HG02840 (cell line): Measurements from ENCODE around the gene HSD17B14.
"Not testable (repeated sequence)": the region's sequence is repeated elsewhere in the genome, so short reads cannot be mapped to it uniquely, and the experiment has no call there.

Experiments used
- ATAC-seq: cut with Tn5 transposase; IDR thresholded peaks from one replicate; pipeline ENCODE4 v1.9.1; 2021; ENCODE audit warnings: mild to moderate bottlenecking, moderate library complexity, moderate number of reproducible peaks; ENCODE audit not compliant: unreplicated experiment, low FRiP score

Gene HSD17B14

GRCh38 chr19:48799358-48800300, 36.7 kb downstream of the HSD17B14 start:
- ATAC-seq: no peak

- no peak for ATAC-seq
These were observed 37.4 kb downstream of the HSD17B14 start for GRCh38 chr19:48798937-48799336.

GRCh38 chr19:48797103-48797502, 39.2 kb downstream of the HSD17B14 start:
- ATAC-seq: no peak

- no peak for ATAC-seq
These were observed 39.8 kb downstream of the HSD17B14 start for GRCh38 chr19:48796298-48797083.

- no peak for ATAC-seq
These were observed 40.6 kb downstream of the HSD17B14 start for GRCh38 chr19:48795685-48796070.

GRCh38 chr19:48795055-48795684, 41.1 kb downstream of the HSD17B14 start:
- peak; percentile 78 for ATAC-seq

GRCh38 chr19:48794291-48794690, 42.0 kb downstream of the HSD17B14 start:
- ATAC-seq: no peak

- ATAC-seq: no peak
These were observed 43.0 kb downstream of the HSD17B14 start for GRCh38 chr19:48793271-48793670.

GRCh38 chr19:48787331-48787730, 49.0 kb downstream of the HSD17B14 start:
- ATAC-seq: not testable (repeated sequence)

GRCh38 chr19:48786422-48786821, 49.9 kb downstream of the HSD17B14 start:
- not testable (repeated sequence) for ATAC-seq

GRCh38 chr19:48784527-48784926, 51.8 kb downstream of the HSD17B14 start:
- no peak for ATAC-seq

- no peak for ATAC-seq
These were observed 55.5 kb downstream of the HSD17B14 start for GRCh38 chr19:48780631-48781391.

- no peak for ATAC-seq
These were observed 56.7 kb downstream of the HSD17B14 start for GRCh38 chr19:48779636-48780035.

- ATAC-seq: no peak
These were observed 58.6 kb downstream of the HSD17B14 start for GRCh38 chr19:48777720-48778119.

GRCh38 chr19:48777139-48777538, 59.2 kb downstream of the HSD17B14 start:
- ATAC-seq: no peak

GRCh38 chr19:48772503-48772953, 63.8 kb downstream of the HSD17B14 start:
- ATAC-seq: no peak

GRCh38 chr19:48770734-48771472, 65.4 kb downstream of the HSD17B14 start:
- ATAC-seq: no peak

GRCh38 chr19:48770266-48770665, 66.0 kb downstream of the HSD17B14 start:
- ATAC-seq: no peak

GRCh38 chr19:48768994-48769713, 67.1 kb downstream of the HSD17B14 start:
- no peak for ATAC-seq
